Lower lobe of right lung (tissue), 2 donors: ENCODE results near the gene GBE1. TPM values are rescaled to one million over a fixed set of nuclear protein-coding genes. Genes with fewer than 3 reads are reported as not detected.

Experiments used
- ATAC-seq, 2 donors: fragments of 200-7000 bp; cut with Tn5 transposase; one replicate each; pipeline ENCODE4 v1.9.1; 2020 to 2022; ENCODE audit warnings: mild to moderate bottlenecking in 2 of 2, moderate library complexity in 2 of 2
- DNase-seq: peaks from one replicate; pipeline ENCODE4 v3.0.0-alpha.2; 2020
- H3K27ac ChIP-seq: fragments of 200-600 bp; one replicate; pipeline ENCODE4 v1.8.0; 2022
- H3K27me3 ChIP-seq: fragments of 200-600 bp; one replicate; pipeline ENCODE4 v1.8.0; 2022; ENCODE audit warnings: low read depth
- H3K36me3 ChIP-seq: fragments of 200-600 bp; one replicate; pipeline ENCODE4 v1.8.0; 2022; ENCODE audit warnings: mild to moderate bottlenecking
- H3K4me1 ChIP-seq: fragments of 200-600 bp; one replicate; pipeline ENCODE4 v1.8.0; 2022
- H3K4me3 ChIP-seq: fragments of 200-600 bp; one replicate; pipeline ENCODE4 v1.8.0; 2022; ENCODE audit warnings: mild to moderate bottlenecking
- H3K9me3 ChIP-seq: fragments of 200-600 bp; one replicate; pipeline ENCODE4 v1.8.0; 2022
- intact Hi-C: fragments of 100-400 bp; cut with DNase I; formaldehyde crosslinking; loops from one replicate; pipeline ENCODE4 v1.11.0; 2022
- total RNA-seq: library from RNA; stranded (reverse); fragmentation: NEBNext Ultra II Directional; extraction: Animal tissue kit (Norgen Biotek cat#: 25700); gene quantifications from one replicate; pipeline ENCODE4 v1.2.1, GENCODE V29; 2021
- TF ChIP-seq, protein P1 (sequence below): fragments of 200-600 bp; IDR thresholded peaks from one replicate; pipeline ENCODE4 v1.8.0; 2022; ENCODE audit warnings: antibody characterized with exemption, mild to moderate bottlenecking
- donor health status: DM: no; HTN: yes; CAD: no; lungs with severe emphysema.

GBE1 gene
- total RNA-seq, 1 donor from 2014 or later, result 23.0 TPM

DNA sequence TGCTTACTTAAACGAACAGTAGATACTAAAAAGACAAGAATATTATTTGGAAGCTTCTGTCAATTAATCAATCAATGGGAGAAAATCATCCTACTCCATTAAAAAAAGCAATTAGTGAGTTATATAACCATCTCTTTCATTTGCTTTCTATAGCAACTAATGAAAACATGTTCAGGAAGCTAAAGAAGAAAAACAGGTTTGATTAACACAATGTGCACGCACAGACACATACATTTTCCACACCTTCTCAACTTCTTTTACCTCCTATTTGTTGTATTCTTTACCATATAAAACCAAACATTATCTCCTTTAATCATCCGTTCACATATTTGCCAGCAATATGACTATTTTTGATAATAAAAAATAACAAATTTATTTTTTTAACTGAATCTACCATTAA, 111.3 kb downstream of the GBE1 start:
- Histone ChIP-seq H3K27me3 (no peaks in the 10 kb centered on the region), H3K4me1 (no peaks in the 10 kb centered on the region), H3K9me3 (no peaks in the 10 kb centered on the region), H3K36me3 (peaks cover 8% of the 10 kb centered on the region), H3K4me3 (no peak overlapping the region), H3K27ac (no peak overlapping the region)
- TF ChIP-seq, protein P1, sequence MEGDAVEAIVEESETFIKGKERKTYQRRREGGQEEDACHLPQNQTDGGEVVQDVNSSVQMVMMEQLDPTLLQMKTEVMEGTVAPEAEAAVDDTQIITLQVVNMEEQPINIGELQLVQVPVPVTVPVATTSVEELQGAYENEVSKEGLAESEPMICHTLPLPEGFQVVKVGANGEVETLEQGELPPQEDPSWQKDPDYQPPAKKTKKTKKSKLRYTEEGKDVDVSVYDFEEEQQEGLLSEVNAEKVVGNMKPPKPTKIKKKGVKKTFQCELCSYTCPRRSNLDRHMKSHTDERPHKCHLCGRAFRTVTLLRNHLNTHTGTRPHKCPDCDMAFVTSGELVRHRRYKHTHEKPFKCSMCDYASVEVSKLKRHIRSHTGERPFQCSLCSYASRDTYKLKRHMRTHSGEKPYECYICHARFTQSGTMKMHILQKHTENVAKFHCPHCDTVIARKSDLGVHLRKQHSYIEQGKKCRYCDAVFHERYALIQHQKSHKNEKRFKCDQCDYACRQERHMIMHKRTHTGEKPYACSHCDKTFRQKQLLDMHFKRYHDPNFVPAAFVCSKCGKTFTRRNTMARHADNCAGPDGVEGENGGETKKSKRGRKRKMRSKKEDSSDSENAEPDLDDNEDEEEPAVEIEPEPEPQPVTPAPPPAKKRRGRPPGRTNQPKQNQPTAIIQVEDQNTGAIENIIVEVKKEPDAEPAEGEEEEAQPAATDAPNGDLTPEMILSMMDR, result no peak
- ATAC-seq (no peak), DNase-seq (no peak)
- intact Hi-C loops, result no loop called here

DNA sequence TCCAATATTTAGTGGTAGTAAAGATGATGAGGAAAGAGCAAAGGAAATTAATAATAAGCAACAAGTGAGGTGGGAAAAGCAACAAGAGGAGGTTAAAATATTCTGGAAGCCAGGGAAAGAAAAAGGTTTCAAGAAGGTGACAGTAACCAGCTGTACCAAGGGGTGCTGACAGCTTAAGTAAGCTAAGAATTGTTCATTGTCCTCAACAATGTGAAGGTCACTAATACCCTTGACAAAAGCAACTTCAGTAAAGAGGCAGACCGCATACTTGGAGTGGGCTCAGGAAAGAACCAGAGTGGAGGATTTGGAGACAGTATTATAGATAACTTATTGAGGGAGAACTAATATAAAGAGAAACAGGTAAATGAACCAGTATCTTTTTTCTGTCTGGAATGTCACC, 116.2 kb downstream of the GBE1 start:
- TF ChIP-seq, protein P1, result no peak
- no peaks in the 10 kb centered on the region for H3K4me1 ChIP-seq
- no peak overlapping the region for H3K4me3 ChIP-seq
- no peaks in the 10 kb centered on the region for H3K27me3 ChIP-seq
- intact Hi-C loops, result no loop called here
- H3K9me3 ChIP-seq, result no peaks in the 10 kb centered on the region
- no peak for ATAC-seq
- peaks cover 13% of the 10 kb centered on the region for H3K36me3 ChIP-seq
- DNase-seq, result no peak
- H3K27ac ChIP-seq, result no peak overlapping the region

DNA sequence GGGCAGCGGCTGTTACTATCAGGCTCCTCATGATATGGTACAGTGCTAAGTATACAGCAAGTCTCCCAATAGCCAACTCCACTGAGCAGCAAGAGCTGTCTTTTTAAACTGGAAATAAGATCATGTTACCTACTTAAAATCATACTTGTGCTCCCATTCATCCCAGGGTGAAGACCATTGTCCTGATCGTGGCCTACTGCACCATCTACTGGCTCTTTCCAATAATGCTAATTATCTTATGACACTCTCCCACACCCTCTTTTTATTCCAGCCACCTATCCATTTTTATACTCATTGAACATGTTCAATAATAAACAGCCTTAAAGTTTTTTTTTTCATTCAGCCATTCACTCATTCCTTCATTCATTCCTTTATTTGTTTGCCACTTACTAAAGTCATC, 117.7 kb downstream of the GBE1 start:
- Histone ChIP-seq H3K27ac (no peak overlapping the region), H3K36me3 (peaks cover 13% of the 10 kb centered on the region), H3K27me3 (no peaks in the 10 kb centered on the region), H3K4me1 (no peaks in the 10 kb centered on the region), H3K4me3 (no peak overlapping the region), H3K9me3 (no peaks in the 10 kb centered on the region)
- DNase-seq (no peak), ATAC-seq (no peak)
- intact Hi-C loops, result no loop called here
- TF ChIP-seq, protein P1, result peak; percentile 28

DNA sequence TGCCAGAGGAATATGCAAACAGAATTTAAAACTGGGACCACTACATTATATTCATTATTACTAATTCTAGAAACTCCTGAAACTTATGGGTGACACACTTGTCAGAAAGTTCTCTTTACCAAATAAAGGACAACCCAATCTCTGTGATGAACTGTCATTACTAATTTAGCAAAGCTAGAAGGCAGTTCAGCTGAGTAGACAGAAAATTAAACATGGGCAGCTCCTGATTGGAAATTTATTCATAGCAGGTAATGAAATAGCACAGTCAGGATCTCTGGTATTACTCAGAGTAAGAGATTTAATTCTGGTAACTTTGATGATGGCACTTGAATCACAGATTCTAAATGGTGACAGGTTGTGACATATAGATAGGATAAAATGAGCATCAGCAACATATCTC, 123.0 kb downstream of the GBE1 start:
- intact Hi-C loops, result no loop called here
- Histone ChIP-seq H3K27ac (no peak overlapping the region), H3K36me3 (peaks cover 3% of the 10 kb centered on the region), H3K4me1 (no peaks in the 10 kb centered on the region), H3K9me3 (no peaks in the 10 kb centered on the region), H3K4me3 (no peak overlapping the region), H3K27me3 (no peaks in the 10 kb centered on the region)
- TF ChIP-seq, protein P1, result no peak
- ATAC-seq (no peak), DNase-seq (no peak)

DNA sequence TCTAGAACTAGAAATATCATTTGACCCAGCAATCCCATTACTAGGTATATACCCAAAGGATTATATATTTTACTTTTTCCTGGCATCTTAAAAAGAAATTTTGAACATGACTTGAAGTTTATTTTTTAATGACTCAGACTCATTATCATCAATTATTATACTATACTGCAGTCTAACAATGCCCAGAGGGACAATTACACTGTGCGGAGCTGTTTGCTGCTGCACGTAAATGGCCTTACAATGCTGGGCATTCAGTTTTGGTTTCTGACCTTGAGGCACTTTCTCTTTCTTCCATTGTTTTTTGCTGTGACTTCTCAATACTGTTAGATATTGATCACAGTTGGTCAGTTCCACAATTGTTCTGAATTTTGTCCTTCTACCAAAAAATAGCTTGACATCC, 128.8 kb downstream of the GBE1 start:
- TF ChIP-seq, protein P1, result no peak
- no peak overlapping the region for H3K4me3 ChIP-seq
- H3K36me3 ChIP-seq, result no peaks in the 10 kb centered on the region
- no peak overlapping the region for H3K27ac ChIP-seq
- H3K4me1 ChIP-seq, result no peaks in the 10 kb centered on the region
- no peaks in the 10 kb centered on the region for H3K27me3 ChIP-seq
- DNase-seq (no peak), ATAC-seq (no peak)
- H3K9me3 ChIP-seq, result no peaks in the 10 kb centered on the region
- intact Hi-C loops, result no loop called here

DNA sequence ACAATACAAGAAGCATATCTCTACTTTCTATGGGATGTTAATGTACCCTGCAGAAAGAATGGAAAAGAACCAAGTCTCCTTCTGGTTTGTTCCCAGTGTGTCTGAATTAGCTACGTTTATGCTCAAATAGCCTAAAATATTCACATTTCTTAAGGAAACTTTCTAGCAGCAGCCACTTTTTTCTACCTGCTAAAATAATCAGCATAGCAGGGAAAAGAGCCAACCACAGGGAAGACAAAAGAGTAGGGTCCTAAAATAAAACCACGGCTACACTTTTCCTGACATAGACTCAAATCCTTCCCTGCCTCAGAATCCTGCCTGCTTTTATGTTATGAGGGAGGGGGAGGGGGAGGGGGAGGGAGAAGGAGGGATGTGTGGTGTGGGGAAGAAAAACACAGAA, 136.7 kb downstream of the GBE1 start:
- no peaks in the 10 kb centered on the region for H3K9me3 ChIP-seq
- no peak for ATAC-seq
- no peak for DNase-seq
- H3K27me3 ChIP-seq, result no peaks in the 10 kb centered on the region
- H3K27ac ChIP-seq, result no peak overlapping the region
- H3K4me3 ChIP-seq, result no peak overlapping the region
- H3K36me3 ChIP-seq, result no peaks in the 10 kb centered on the region
- no peaks in the 10 kb centered on the region for H3K4me1 ChIP-seq
- TF ChIP-seq, protein P1, result no peak
- intact Hi-C loops, result no loop called here
